HG03103 (cell line): ENCODE measurements around the gene UNC5C.

Experiments
- ATAC-seq: cut with Tn5 transposase; IDR thresholded peaks from one replicate; pipeline ENCODE4 v1.9.1; 2021; ENCODE audit warnings: low read depth; ENCODE audit not compliant: unreplicated experiment

The UNC5C gene

GRCh38 chr4:95546866-95547714, 1.7 kb downstream of the UNC5C start:
- no peak for ATAC-seq

GRCh38 chr4:95546221-95546620, 2.6 kb downstream of the UNC5C start:
- no peak for ATAC-seq

GRCh38 chr4:95545546-95545945, 3.2 kb downstream of the UNC5C start:
- ATAC-seq, result no peak

DNA sequence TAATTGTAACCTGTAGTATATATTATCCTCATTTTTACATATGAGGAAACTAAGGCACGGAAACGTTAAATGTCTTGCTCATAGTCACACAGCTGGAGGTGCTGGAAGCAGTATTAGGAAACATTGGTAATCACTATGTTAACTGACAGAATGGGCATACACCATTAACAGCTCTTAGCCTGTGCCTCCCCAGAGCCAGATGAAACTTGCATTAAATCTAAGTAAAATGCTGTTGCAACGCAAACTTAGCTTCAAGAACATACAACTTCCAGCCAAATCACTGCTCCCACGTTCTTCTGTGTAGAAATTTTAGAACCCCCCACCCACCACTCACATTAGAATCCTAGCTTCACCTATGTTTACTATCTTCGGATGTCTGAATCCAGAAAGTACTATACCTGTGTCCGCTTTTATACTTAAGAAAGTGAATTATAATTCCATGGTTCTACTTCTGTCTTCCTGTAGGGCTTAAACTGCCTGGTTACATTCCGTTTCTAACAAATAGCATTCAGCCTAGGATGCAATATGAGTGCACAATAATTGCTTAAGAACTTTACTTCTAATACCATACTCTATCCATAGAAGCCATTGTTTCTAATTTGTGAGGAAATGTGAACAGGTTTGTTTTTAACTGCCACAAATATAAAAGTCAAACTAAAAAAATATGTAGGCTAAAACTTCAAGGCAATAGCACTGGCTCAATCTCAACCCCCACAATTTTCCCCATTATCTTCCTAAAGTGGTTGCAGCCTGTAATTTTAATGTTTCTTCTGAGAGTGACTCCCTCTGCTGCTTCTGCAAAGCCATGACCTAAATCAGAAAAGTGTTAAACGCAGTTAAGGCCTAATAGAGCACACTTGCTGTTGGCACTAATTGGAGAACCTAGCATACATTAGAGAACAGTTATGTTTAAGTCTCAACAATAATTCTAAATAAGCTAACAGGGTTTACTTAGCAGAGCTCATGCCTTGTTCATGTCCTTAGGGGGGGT, 4.4 kb downstream of the UNC5C start:
- no peak for ATAC-seq

GRCh38 chr4:95541889-95542607, 6.7 kb downstream of the UNC5C start:
- ATAC-seq, result peak; percentile 56

- no peak for ATAC-seq
These were observed 7.7 kb downstream of the UNC5C start for GRCh38 chr4:95541094-95541493.

DNA sequence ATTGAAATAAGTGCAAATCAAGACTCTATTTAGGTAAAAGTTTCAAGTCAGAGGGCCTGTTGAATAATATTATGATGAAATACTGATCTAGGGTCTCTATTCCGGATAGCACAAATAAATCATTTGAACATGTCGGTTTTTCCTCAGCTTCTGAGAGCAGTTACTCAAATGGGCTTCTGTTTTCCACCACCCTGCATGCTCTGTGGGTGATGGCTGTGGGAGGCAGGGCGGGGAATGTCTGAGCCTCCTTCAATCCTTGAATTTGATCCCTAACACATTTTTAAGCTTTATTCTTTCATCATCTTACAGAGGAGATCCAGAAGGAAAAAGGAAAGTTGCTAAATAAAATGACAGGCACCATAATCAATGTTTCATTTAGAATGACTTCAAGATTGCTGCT, 8.5 kb downstream of the UNC5C start:
- no peak for ATAC-seq

- no peak for ATAC-seq
These were observed 9.7 kb downstream of the UNC5C start for GRCh38 chr4:95539106-95539505.

- ATAC-seq, result no peak
These were observed 10.8 kb downstream of the UNC5C start for GRCh38 chr4:95537863-95538488.

- no peak for ATAC-seq
These were observed 11.6 kb downstream of the UNC5C start for GRCh38 chr4:95537191-95537590.

DNA sequence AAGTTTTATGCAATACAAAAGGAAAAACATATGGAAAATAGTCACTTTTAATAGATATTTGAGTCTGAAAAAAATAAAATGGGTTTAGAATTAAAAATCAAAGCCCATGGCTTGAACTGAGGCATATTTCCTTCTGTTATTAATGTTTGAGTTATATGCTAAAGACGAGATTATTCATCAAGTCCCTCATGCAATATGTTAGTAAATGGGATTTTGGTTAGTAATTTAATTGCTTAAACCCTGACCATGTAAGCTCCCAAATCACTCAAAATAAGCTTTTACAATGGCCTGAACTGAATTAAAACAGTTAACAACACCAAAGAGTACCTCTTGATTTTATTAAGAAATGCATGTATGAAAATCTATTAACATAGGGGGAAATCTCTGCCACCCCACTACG, 12.1 kb downstream of the UNC5C start:
- ATAC-seq, result no peak

- ATAC-seq, result no peak
These were observed 13.6 kb downstream of the UNC5C start for GRCh38 chr4:95535180-95535579.

- ATAC-seq, result no peak
These were observed 14.7 kb downstream of the UNC5C start for GRCh38 chr4:95534032-95534431.

DNA sequence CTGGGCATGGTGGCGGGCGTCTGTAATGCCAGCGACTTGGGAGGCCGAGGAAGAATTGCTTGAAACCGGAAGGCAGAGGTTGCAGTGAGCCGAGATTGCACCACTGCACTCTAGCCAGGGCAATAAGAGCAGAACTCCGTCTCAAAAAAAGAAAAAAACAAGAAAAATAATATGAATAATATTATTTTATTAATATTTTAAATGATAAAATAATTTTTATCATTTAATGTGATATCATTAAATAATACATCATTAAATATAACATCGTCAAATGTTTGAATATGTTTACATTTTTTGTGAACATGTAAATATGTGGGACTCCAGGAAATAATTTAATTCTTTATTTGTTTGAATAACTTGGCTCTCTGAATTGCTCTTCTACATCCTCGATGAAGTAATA, 15.5 kb downstream of the UNC5C start:
- ATAC-seq, result no peak

DNA sequence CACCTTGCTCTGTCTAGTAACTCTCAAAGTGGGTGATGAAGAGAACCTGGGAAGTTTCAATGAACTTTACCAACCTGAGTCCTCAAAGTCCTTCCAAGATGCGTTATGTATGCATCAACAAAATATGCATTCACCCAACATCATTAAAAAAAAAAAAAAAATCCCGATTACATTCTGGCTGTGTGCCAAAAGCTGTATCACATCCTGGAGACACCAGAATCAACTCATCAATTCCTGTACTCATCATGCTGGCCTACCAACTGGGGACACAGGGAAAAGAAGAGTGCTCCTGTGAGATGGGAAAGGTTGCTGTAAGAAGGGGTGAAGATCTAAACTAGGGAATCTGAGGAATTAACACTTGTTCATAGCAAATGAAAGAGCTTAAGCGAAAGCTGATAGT, 16.5 kb downstream of the UNC5C start:
- ATAC-seq, result no peak

GRCh38 chr4:95531141-95531540, 17.6 kb downstream of the UNC5C start:
- ATAC-seq, result no peak

- ATAC-seq, result no peak
These were observed 18.8 kb downstream of the UNC5C start for GRCh38 chr4:95529946-95530345.

- no peak for ATAC-seq
These were observed 20.3 kb downstream of the UNC5C start for GRCh38 chr4:95528388-95528948.

DNA sequence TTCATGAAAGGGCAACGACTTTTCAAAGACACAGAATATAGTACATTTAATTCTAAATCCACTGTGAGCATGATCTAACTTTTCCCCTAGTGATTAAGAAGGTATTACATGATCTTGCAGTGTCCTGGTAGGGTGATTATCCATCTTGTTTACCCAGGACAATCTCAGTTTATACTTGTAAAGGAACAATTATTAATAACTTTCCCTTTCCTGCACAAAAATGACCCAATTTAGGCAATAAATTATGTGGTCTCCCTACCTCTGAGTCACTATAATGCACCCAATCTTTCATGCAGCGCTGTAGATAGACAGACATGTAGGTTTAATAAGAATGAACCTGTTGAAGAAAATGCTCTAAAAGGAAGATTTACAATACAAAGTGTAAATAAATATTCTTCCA, 22.7 kb downstream of the UNC5C start:
- ATAC-seq, result no peak

GRCh38 chr4:95524729-95525128, 24.0 kb downstream of the UNC5C start:
- ATAC-seq, result no peak
